ENCODE measurements around the gene TRPV6.

The TRPV6 gene

GRCh38 chr7:142833174-142834048, 52.1 kb downstream of the TRPV6 start:
- DNase-seq, result no peak
- intact Hi-C loops (cut with DNase I), result no loop called here

GRCh38 chr7:142832417-142832816, 53.1 kb downstream of the TRPV6 start:
- intact Hi-C loops (cut with DNase I), result no loop called here
- no peak for DNase-seq

GRCh38 chr7:142827951-142828500, 57.5 kb downstream of the TRPV6 start:
- intact Hi-C loops (cut with DNase I), result no loop called here
- DNase-seq, result no peak

- intact Hi-C loops (cut with DNase I), result no loop called here
- DNase-seq, result no peak
Observed at GRCh38 chr7:142822714-142823113, 62.8 kb downstream of the TRPV6 start.
